ENCODE results near the gene ABAT.

- no peak for TF ChIP-seq CTCF (IDR thresholded peaks at IDR 0.05; ENCODE audit: low read length)
- TF ChIP-seq EZH2 (optimal IDR thresholded peaks at IDR 0.05; ENCODE audit: low read depth, low read length) = no peak
- TF ChIP-seq EZH2phosphoT487 (IDR thresholded peaks at IDR 0.05; ENCODE audit: low read length) = no peak
These were observed 157.0 kb downstream of the ABAT start for GRCh38 chr16:8831450-8831849.
